ENCODE data around the gene PDE1C.

Gene PDE1C

GRCh38 chr7:31991406-31991805 lies 78.8 kb downstream of the PDE1C start:
- DNase-seq (ENCODE audit: low spot score) = no peak

- no peak for DNase-seq (ENCODE audit: low spot score)
Observed at GRCh38 chr7:31986878-31987518, 83.2 kb downstream of the PDE1C start.

- DNase-seq (ENCODE audit: low spot score) = no peak
Observed at GRCh38 chr7:31982962-31983361, 87.2 kb downstream of the PDE1C start.

DNA sequence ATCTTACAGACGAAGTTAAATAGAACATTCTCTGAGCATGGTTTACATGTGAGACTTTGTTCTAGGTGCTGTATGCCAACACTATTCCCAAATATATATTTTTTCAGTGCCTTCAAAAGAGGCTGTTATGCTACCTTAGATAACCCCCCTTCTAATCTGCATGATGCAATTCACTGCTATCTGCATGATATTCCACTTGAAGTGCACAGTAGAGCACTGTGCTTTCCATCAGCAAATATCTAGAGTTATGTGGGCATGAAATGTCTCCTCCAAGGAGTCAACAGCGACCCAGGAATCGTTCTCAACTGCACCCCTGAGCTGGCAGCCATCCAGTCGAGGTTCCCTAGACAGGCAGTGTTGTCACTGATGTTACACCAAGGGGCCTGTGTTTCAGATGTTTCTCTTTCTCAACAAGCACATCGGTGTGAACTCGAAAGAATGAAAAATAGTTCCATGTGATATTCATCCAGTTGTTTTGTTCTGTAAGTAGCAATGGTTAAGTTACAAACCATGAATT lies 88.3 kb downstream of the PDE1C start:
- DNase-seq (ENCODE audit: low spot score) = no peak

DNA sequence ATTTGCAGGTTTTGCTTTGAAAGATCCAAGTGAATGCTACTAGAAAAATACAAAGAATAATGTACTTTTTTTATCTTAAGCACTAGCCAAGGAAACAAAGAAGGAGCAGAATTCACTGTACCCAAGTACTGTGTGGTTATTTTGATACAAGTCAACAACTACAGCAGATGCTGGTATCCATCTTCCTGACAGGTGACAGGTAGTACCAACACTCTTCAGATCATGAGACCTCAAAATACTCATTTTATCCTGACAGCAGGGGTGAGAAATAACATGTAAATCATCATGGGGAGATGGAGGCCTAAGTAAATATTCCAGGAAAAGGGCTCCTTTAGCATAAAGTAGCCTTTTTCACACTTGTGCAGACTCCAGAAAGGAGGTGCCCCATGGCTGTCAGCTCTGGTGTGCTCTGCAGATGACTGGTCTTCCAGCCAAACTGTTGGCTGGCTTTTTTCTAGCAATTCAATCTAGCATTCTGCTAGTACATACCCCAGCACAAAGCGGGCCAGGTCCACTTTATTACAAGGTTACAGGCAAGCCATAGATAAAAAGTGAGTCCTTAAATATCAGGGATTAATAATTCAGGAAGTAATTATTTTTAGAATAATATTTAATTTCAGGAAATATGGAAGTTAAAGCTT lies 90.4 kb downstream of the PDE1C start:
- no peak for DNase-seq (ENCODE audit: low spot score)

- DNase-seq (ENCODE audit: low spot score) = no peak
Observed at GRCh38 chr7:31975546-31975945, 94.7 kb downstream of the PDE1C start.

- no peak for DNase-seq (ENCODE audit: low spot score)
Observed at GRCh38 chr7:31974351-31974750, 95.9 kb downstream of the PDE1C start.

DNA sequence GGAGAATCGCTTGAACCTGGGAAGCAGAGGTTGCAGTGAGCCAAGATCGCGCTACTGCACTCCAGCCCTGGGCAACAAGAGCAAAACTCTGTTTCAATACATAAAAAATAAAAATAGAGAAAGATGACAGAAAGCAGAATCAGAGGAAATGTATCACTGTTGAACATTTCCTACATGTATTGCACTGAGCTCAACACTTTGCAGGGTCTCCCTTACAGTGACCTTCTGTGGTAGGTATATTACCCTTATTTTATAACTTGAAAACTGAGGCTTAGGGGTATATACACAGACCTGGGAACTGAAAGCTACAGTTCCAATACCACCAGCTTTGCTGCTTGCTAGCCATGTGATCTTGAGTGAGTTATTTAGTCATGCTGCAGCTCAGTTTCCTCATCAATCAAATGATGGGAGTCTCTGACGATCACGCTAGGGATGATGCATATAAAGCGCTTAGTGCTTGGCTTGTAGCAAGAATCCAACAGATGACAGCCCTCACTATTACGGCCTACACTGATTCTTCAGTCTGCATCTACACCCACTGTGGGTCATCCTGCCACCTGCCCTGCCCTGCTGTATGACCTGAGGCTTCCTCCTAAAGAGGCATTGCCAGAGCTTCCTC lies 99.0 kb downstream of the PDE1C start:
- DNase-seq (ENCODE audit: low spot score) = no peak

- DNase-seq (ENCODE audit: low spot score) = no peak
Observed at GRCh38 chr7:31970501-31970900, 99.7 kb downstream of the PDE1C start.

GRCh38 chr7:31963569-31964175 lies 106.5 kb downstream of the PDE1C start:
- DNase-seq (ENCODE audit: low spot score) = no peak

DNA sequence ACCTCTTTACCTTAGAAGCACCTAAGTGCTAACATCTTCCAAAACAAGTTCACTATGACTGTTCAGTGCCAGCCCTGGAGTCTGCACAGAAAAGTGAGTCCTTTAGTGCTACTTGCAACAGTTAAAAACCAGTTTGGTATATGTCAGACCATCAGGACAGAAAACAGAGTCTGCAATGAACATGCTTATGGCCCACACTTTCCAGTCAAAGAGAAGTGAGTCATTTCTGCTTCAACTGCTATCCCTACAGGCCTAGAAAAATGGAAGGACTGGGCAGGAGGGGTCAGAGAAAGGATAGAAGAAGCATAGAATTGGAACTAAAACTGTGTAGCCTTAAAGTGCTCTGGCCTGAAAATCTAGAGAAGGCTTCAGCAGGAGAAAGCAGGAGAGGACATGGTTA lies 108.0 kb downstream of the PDE1C start:
- no peak for DNase-seq (ENCODE audit: low spot score)

DNA sequence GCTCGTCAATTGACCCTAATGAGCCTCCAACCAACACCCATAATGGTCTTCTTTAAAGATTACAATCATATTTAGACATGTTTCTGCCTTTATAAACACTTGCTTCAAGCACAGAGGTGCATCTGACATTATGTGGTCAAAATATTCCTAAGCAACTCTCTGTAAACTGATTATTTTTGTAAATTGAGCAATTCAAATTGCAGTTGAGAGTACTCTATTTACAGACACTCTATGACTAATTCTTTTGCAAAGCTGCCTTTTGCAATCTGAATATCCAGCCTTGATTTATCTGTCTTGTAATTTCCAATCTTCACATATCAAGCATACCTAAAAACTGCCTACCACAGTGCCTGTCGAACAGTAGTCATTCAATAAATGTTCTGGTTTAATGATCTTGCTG lies 112.0 kb downstream of the PDE1C start:
- DNase-seq (ENCODE audit: low spot score) = no peak

- DNase-seq (ENCODE audit: low spot score) = no peak
Observed at GRCh38 chr7:31957756-31958155, 112.5 kb downstream of the PDE1C start.

DNA sequence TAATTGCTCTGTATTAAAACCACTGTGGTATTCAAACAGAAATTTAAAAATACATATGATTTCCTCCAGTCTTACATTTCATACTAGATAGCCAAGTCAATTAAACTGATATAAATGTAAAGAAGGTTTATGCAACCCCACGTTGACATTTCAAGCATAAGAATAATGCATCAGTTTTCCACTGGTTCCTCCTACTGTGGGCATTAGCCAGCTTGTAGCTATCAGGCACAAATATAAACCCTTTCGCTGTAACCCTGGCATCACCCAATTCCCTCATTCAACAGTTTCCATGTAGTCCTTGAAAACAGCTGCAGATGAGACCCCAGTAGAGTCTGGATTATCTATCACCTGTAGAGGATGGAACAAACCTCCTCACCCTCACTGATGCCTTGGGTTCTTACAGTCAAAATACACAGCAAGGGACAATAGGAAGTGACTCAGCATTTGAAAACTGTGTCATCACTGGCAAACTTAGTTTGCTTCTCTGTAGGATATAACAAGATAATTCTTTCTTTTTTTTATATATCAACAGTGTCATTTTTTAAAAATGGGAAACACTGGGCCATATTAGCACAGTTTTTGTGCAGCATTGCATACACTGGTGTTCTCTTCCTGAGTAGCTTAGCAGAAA lies 113.0 kb downstream of the PDE1C start:
- DNase-seq (ENCODE audit: low spot score) = no peak

DNA sequence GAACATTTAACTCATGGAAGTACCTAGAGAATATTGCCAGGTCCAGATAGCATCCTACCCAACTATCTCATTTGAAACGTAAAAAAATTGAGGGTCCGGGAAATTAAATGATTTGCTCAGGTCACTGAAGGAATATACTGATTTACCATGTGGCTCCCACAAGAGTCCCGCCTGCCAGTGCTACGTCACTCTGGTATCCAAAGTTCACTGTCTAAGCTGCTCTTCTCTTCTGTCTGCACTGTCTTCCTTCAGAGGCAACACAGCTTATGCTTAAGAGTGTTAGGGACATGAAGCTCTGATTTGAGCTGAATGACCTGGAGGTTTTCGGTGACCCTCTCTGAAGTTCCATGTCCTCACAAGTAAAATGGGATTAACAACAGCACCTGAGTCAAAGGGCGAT lies 114.6 kb downstream of the PDE1C start:
- no peak for DNase-seq (ENCODE audit: low spot score)

- DNase-seq (ENCODE audit: low spot score) = no peak
Observed at GRCh38 chr7:31955021-31955420, 115.2 kb downstream of the PDE1C start.

GRCh38 chr7:31954500-31954899 lies 115.7 kb downstream of the PDE1C start:
- no peak for DNase-seq (ENCODE audit: low spot score)

- no peak for DNase-seq (ENCODE audit: low spot score)
Observed at GRCh38 chr7:31953432-31953831, 116.8 kb downstream of the PDE1C start.

DNA sequence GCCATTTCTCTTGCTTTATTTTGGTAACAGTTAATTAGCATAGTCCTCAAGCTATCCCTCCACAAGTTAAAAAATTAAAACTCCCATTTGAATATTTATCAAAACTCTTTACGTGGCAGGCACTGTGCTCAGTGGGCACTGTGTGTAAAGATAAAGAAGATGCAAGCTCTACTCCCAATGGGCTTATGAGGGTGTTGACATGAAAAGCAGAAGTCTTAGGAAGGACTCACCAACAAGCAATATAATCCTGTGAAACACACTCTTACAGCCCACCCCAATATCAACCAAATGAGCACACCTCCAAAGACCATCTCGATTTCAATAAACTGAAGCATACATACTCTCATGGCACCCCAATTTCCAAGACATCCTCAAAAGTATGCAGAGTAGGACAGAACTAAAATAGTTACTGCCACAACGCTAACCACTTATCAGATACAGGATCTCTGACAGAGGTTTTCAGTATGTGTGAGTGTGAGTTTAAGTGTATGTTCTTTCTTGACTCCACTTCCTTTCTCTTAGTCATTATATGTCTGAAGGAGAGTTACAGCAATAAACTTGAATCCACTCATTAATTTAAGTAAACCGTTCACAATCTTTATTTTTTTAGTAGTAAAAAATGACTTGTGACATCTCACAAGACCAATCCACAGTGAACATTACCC lies 120.0 kb downstream of the PDE1C start:
- no peak for DNase-seq (ENCODE audit: low spot score)

DNA sequence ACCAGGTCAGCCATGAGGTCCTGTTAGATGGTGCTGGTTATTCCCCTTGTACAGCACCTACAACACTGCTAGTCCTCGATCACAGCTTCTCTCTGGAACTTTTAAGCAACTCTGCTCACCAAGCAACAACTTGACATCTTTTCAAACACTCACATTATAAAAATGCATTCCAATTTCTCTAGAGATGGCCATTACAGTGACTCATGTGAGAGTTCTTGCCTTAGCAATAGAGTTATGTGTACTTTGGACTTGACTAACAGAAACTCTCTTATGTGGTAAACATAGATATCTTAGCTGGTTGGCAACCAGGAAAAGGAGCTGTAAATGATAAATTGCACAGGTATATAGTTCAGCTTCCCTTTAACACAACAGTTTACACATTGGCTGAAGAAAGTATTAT lies 122.2 kb downstream of the PDE1C start:
- no peak for DNase-seq (ENCODE audit: low spot score)

DNA sequence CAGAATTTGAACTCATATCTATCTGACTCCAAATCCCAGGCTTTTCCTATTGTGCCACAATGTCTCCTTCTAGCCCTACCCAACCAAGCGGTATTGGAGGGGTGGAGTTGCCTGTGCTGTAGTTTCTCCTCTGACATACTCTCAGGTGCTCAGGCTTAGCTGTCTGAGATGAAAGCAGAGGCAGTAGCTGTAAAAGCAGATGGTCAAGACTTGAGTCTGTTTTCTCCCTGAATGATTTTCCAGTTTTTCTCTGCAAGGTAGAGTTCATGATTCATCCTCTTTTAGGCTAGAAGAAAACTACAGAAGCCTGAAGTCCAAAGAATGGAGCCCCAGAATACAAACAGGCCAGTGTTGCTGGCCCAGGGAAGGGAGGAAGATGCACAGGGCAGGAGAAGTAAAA lies 130.0 kb downstream of the PDE1C start:
- no peak for DNase-seq (ENCODE audit: low spot score)

- DNase-seq (ENCODE audit: low spot score) = no peak
Observed at GRCh38 chr7:31939076-31939475, 131.1 kb downstream of the PDE1C start.

All from D341Med (cell line).